Measurements from ENCODE around the gene FAM181B. TPM values are rescaled to one million over a fixed set of nuclear protein-coding genes. Genes with fewer than 3 reads are reported as not detected.
A peak's percentile ranks its signal among the peaks of the same experiment; 100 is the strongest.

Gene FAM181B
- polyA plus RNA-seq: not detected

GRCh38 chr11:82733444-82734119 is at the start of gene FAM181B:
Gene FAM181B, minus strand, starts transcription at chr11:82733864. Its CDS starts 135 bp downstream, at chr11:82733729.
- H3K36me3 Mint-ChIP-seq: peaks cover 0 to 8% (median 0%) of the 10 kb centered on the region in 3 donors
- peak within 1 kb of the TSS in 4 of 5 donors; percentile 54 to 63 (median 59) for H3K4me3 Mint-ChIP-seq
- peaks cover 10 to 45% (median 23%) of the 10 kb centered on the region in 3 donors for H3K27me3 Mint-ChIP-seq (ENCODE audit: low read depth in 3 of 3)
- H3K27ac Mint-ChIP-seq: no peak within 1 kb of the TSS
- peaks cover 0 to 11% (median under 1%) of the 10 kb centered on the region in 6 donors for H3K9me3 Mint-ChIP-seq
- peaks cover 0 to 18% of the 10 kb centered on the region in 2 donors for H3K4me1 Mint-ChIP-seq
- DNase-seq: no peak

- Mint-ChIP-seq H3K4me1 (no peaks in the 10 kb centered on the region), H3K4me3 (no peak overlapping the region), H3K27ac (no peak overlapping the region), H3K9me3 (peaks cover 0 to 13% (median 2%) of the 10 kb centered on the region in 6 donors), H3K27me3 (ENCODE audit: low read depth in 3 of 3) (peaks cover 1 to 13% (median 4%) of the 10 kb centered on the region in 3 donors), H3K36me3 (no peaks in the 10 kb centered on the region)
- no peak for DNase-seq
Observed at GRCh38 chr11:82782825-82783374, 49.2 kb upstream of the FAM181B start.

- H3K36me3 Mint-ChIP-seq: peaks cover 3 to 7% (median 7%) of the 10 kb centered on the region in 3 donors
- H3K4me1 Mint-ChIP-seq: no peaks in the 10 kb centered on the region
- H3K27me3 Mint-ChIP-seq (ENCODE audit: low read depth in 3 of 3): peaks cover 4 to 14% (median 5%) of the 10 kb centered on the region in 3 donors
- DNase-seq: no peak
- no peak overlapping the region for H3K27ac Mint-ChIP-seq
- peaks cover 1 to 32% (median 15%) of the 10 kb centered on the region in 6 donors for H3K9me3 Mint-ChIP-seq
- no peak overlapping the region for H3K4me3 Mint-ChIP-seq
Observed at GRCh38 chr11:82778776-82779175, 45.1 kb upstream of the FAM181B start.

- H3K9me3 Mint-ChIP-seq: peaks cover 2 to 30% (median 14%) of the 10 kb centered on the region in 6 donors
- DNase-seq: no peak
Observed at GRCh38 chr11:82776377-82776776, 42.7 kb upstream of the FAM181B start.

GRCh38 chr11:82775736-82776346 is 42.2 kb upstream of the FAM181B start:
- no peak overlapping the region for H3K4me3 Mint-ChIP-seq
- no peak for DNase-seq
- H3K4me1 Mint-ChIP-seq: no peaks in the 10 kb centered on the region
- peaks cover 2 to 10% (median 5%) of the 10 kb centered on the region in 3 donors for H3K27me3 Mint-ChIP-seq (ENCODE audit: low read depth in 3 of 3)
- no peak overlapping the region for H3K27ac Mint-ChIP-seq
- H3K36me3 Mint-ChIP-seq: peaks cover 3 to 7% (median 7%) of the 10 kb centered on the region in 3 donors
- peaks cover 2 to 30% (median 14%) of the 10 kb centered on the region in 6 donors for H3K9me3 Mint-ChIP-seq

More at GRCh38 chr11:82776377-82776776, 42.7 kb upstream of the FAM181B start:
- no peak overlapping the region for H3K27ac Mint-ChIP-seq
- H3K4me3 Mint-ChIP-seq: no peak overlapping the region
- no peaks in the 10 kb centered on the region for H3K4me1 Mint-ChIP-seq
- H3K27me3 Mint-ChIP-seq (ENCODE audit: low read depth in 3 of 3): peaks cover 3 to 10% (median 5%) of the 10 kb centered on the region in 3 donors
- H3K36me3 Mint-ChIP-seq: peaks cover 3 to 7% (median 7%) of the 10 kb centered on the region in 3 donors

- Mint-ChIP-seq H3K4me3 (no peak overlapping the region), H3K27ac (no peak overlapping the region), H3K36me3 (peaks cover 3 to 7% (median 7%) of the 10 kb centered on the region in 3 donors), H3K9me3 (peaks cover 2 to 30% (median 14%) of the 10 kb centered on the region in 6 donors), H3K27me3 (ENCODE audit: low read depth in 3 of 3) (peaks cover 2 to 10% (median 5%) of the 10 kb centered on the region in 3 donors), H3K4me1 (no peaks in the 10 kb centered on the region)
- DNase-seq: no peak
Observed at GRCh38 chr11:82775218-82775617, 41.6 kb upstream of the FAM181B start.

- DNase-seq: no peak
- no peaks in the 10 kb centered on the region for H3K4me1 Mint-ChIP-seq
- peaks cover 0 to 2% (median 0%) of the 10 kb centered on the region in 3 donors for H3K27me3 Mint-ChIP-seq (ENCODE audit: low read depth in 3 of 3)
- peaks cover 0 to 3% (median under 1%) of the 10 kb centered on the region in 3 donors for H3K36me3 Mint-ChIP-seq
- H3K27ac Mint-ChIP-seq: no peak overlapping the region
- no peak overlapping the region for H3K4me3 Mint-ChIP-seq
- peaks cover 1 to 18% (median 5%) of the 10 kb centered on the region in 6 donors for H3K9me3 Mint-ChIP-seq
Observed at GRCh38 chr11:82771781-82772180, 38.1 kb upstream of the FAM181B start.

- Mint-ChIP-seq H3K36me3 (no peaks in the 10 kb centered on the region), H3K4me3 (no peak overlapping the region), H3K4me1 (no peaks in the 10 kb centered on the region), H3K27me3 (ENCODE audit: low read depth in 3 of 3) (peaks cover 0 to 4% (median 0%) of the 10 kb centered on the region in 3 donors), H3K27ac (no peak overlapping the region), H3K9me3 (peaks cover 0 to 3% (median 0%) of the 10 kb centered on the region in 6 donors)
- no peak for DNase-seq
Observed at GRCh38 chr11:82767123-82767522, 33.5 kb upstream of the FAM181B start.

GRCh38 chr11:82765466-82766034 is 31.9 kb upstream of the FAM181B start:
- H3K9me3 Mint-ChIP-seq: peaks cover 0 to 3% (median 0%) of the 10 kb centered on the region in 6 donors
- no peak overlapping the region for H3K4me3 Mint-ChIP-seq
- H3K27me3 Mint-ChIP-seq (ENCODE audit: low read depth in 3 of 3): peaks cover 0 to 4% (median 2%) of the 10 kb centered on the region in 3 donors
- no peak for DNase-seq
- no peaks in the 10 kb centered on the region for H3K36me3 Mint-ChIP-seq
- H3K4me1 Mint-ChIP-seq: no peaks in the 10 kb centered on the region
- H3K27ac Mint-ChIP-seq: no peak overlapping the region

GRCh38 chr11:82763167-82763566 is 29.5 kb upstream of the FAM181B start:
- Mint-ChIP-seq H3K36me3 (no peaks in the 10 kb centered on the region), H3K27me3 (ENCODE audit: low read depth in 3 of 3) (peaks cover 0 to 7% (median 2%) of the 10 kb centered on the region in 3 donors), H3K27ac (no peak overlapping the region), H3K4me1 (no peaks in the 10 kb centered on the region), H3K4me3 (no peak overlapping the region), H3K9me3 (peaks cover 0 to 6% (median 0%) of the 10 kb centered on the region in 6 donors)
- DNase-seq: no peak

- Mint-ChIP-seq H3K27me3 (ENCODE audit: low read depth in 3 of 3) (peaks cover 3 to 5% (median 3%) of the 10 kb centered on the region in 3 donors), H3K4me1 (peaks cover 0 to 3% of the 10 kb centered on the region in 2 donors), H3K9me3 (peaks cover 0 to 6% (median 0%) of the 10 kb centered on the region in 6 donors)
Observed at GRCh38 chr11:82759649-82760048, 26.0 kb upstream of the FAM181B start.

GRCh38 chr11:82757660-82758357 is 24.1 kb upstream of the FAM181B start:
- Mint-ChIP-seq H3K36me3 (no peaks in the 10 kb centered on the region), H3K4me1 (peaks cover 0 to 3% of the 10 kb centered on the region in 2 donors), H3K9me3 (peaks cover 0 to 6% (median 0%) of the 10 kb centered on the region in 6 donors), H3K27ac (no peak overlapping the region), H3K4me3 (no peak overlapping the region), H3K27me3 (ENCODE audit: low read depth in 3 of 3) (peaks cover 3 to 5% (median 3%) of the 10 kb centered on the region in 3 donors)
- DNase-seq: no peak

More at GRCh38 chr11:82759649-82760048, 26.0 kb upstream of the FAM181B start:
- no peak for DNase-seq
- H3K36me3 Mint-ChIP-seq: no peaks in the 10 kb centered on the region
- no peak overlapping the region for H3K27ac Mint-ChIP-seq
- no peak overlapping the region for H3K4me3 Mint-ChIP-seq

All from immature natural killer cell (primary cell).